HG03045 (cell line): ENCODE data around the gene PDE1A.

Source experiments
- ATAC-seq: cut with Tn5 transposase; IDR thresholded peaks from one replicate; pipeline ENCODE4 v1.9.1; 2021; ENCODE audit warnings: mild to moderate bottlenecking, moderate library complexity; ENCODE audit not compliant: unreplicated experiment

The PDE1A gene

GRCh38 chr2:182224669-182225068, 202.2 kb downstream of the PDE1A start:
- ATAC-seq = no peak

GRCh38 chr2:182220998-182221397, 205.8 kb downstream of the PDE1A start:
- no peak for ATAC-seq

GRCh38 chr2:182220335-182220734, 206.5 kb downstream of the PDE1A start:
- no peak for ATAC-seq

- ATAC-seq = no peak
Observed at GRCh38 chr2:182210669-182211068, 216.2 kb downstream of the PDE1A start.

- no peak for ATAC-seq
Observed at GRCh38 chr2:182208421-182208820, 218.4 kb downstream of the PDE1A start.

GRCh38 chr2:182207049-182207746, 219.6 kb downstream of the PDE1A start:
- ATAC-seq = peak; percentile 73

- no peak for ATAC-seq
Observed at GRCh38 chr2:182197529-182197928, 229.3 kb downstream of the PDE1A start.

- no peak for ATAC-seq
Observed at GRCh38 chr2:182193291-182193690, 233.5 kb downstream of the PDE1A start.

- ATAC-seq = no peak
Observed at GRCh38 chr2:182191061-182191460, 235.8 kb downstream of the PDE1A start.

GRCh38 chr2:182187130-182187529, 239.7 kb downstream of the PDE1A start:
- no peak for ATAC-seq

- no peak for ATAC-seq
Observed at GRCh38 chr2:182186132-182186735, 240.6 kb downstream of the PDE1A start.

GRCh38 chr2:182182436-182182835, 244.4 kb downstream of the PDE1A start:
- no peak for ATAC-seq

- ATAC-seq = no peak
Observed at GRCh38 chr2:182181381-182181780, 245.5 kb downstream of the PDE1A start.

- no peak for ATAC-seq
Observed at GRCh38 chr2:182179176-182179575, 247.7 kb downstream of the PDE1A start.

- ATAC-seq = no peak
Observed at GRCh38 chr2:182173944-182174622, 252.8 kb downstream of the PDE1A start.

GRCh38 chr2:182170341-182170740, 256.5 kb downstream of the PDE1A start:
- ATAC-seq = no peak

GRCh38 chr2:182167882-182168281, 259.0 kb downstream of the PDE1A start:
- no peak for ATAC-seq

- ATAC-seq = no peak
Observed at GRCh38 chr2:182166841-182167240, 260.0 kb downstream of the PDE1A start.

GRCh38 chr2:182166406-182166805, 260.4 kb downstream of the PDE1A start:
- ATAC-seq = no peak

GRCh38 chr2:182165202-182165601, 261.6 kb downstream of the PDE1A start:
- ATAC-seq = no peak

GRCh38 chr2:182164686-182165085, 262.1 kb downstream of the PDE1A start:
- no peak for ATAC-seq

GRCh38 chr2:182163878-182164277, 263.0 kb downstream of the PDE1A start:
- ATAC-seq = no peak
